Activated naive CD8-positive, alpha-beta T cell treated with anti-CD3 and anti-CD28 coated beads, Interleukin-2, amount 50 U/mL, for 16 hours (primary cell): ENCODE data around the gene PTPRU.

Source experiments
- DNase-seq: peaks from one replicate; pipeline ENCODE4 v3.0.0-alpha.2; 2020; ENCODE audit warnings: low read depth, low spot score

The PTPRU gene

GRCh38 chr1:29267321-29268070 lies 31.2 kb downstream of the PTPRU start:
- no peak for DNase-seq

GRCh38 chr1:29269382-29269781 lies 33.1 kb downstream of the PTPRU start:
- no peak for DNase-seq

- no peak for DNase-seq
Observed at GRCh38 chr1:29270929-29271521, 34.7 kb downstream of the PTPRU start.

GRCh38 chr1:29271724-29272123 lies 35.4 kb downstream of the PTPRU start:
- no peak for DNase-seq

- DNase-seq, result no peak
Observed at GRCh38 chr1:29272147-29272907, 36.0 kb downstream of the PTPRU start.

GRCh38 chr1:29275435-29275834 lies 39.1 kb downstream of the PTPRU start:
- DNase-seq, result no peak

GRCh38 chr1:29278124-29278523 lies 41.8 kb downstream of the PTPRU start:
- DNase-seq, result no peak

- DNase-seq, result no peak
Observed at GRCh38 chr1:29279406-29279805, 43.1 kb downstream of the PTPRU start.

- DNase-seq, result no peak
Observed at GRCh38 chr1:29279951-29280391, 43.6 kb downstream of the PTPRU start.

- no peak for DNase-seq
Observed at GRCh38 chr1:29280409-29281131, 44.2 kb downstream of the PTPRU start.

GRCh38 chr1:29281571-29281970 lies 45.2 kb downstream of the PTPRU start:
- no peak for DNase-seq

GRCh38 chr1:29282135-29282923 lies 46.0 kb downstream of the PTPRU start:
- no peak for DNase-seq

GRCh38 chr1:29282924-29283803 lies 46.8 kb downstream of the PTPRU start:
- no peak for DNase-seq

- no peak for DNase-seq
Observed at GRCh38 chr1:29283804-29284195, 47.5 kb downstream of the PTPRU start.

GRCh38 chr1:29284286-29284960 lies 48.1 kb downstream of the PTPRU start:
- DNase-seq, result no peak

GRCh38 chr1:29284961-29285560 lies 48.7 kb downstream of the PTPRU start:
- DNase-seq, result no peak

- DNase-seq, result no peak
Observed at GRCh38 chr1:29285771-29286170, 49.4 kb downstream of the PTPRU start.

- no peak for DNase-seq
Observed at GRCh38 chr1:29286194-29286767, 50.0 kb downstream of the PTPRU start.

GRCh38 chr1:29289493-29289892 lies 53.2 kb downstream of the PTPRU start:
- DNase-seq, result no peak
